Fibroblast of lung (primary cell): ENCODE data around the gene MBTPS2. TPM values are rescaled to one million over a fixed set of nuclear protein-coding genes. Genes with fewer than 3 reads are reported as not detected.

Source experiments
- DNase-seq, 2 donors: peaks; one replicate each; pipeline versions ENCODE4 v3.0.0 to v3.0.0-alpha.2; 2010; ENCODE audit warnings: low read depth in 2 of 2
- H2AFZ ChIP-seq: 2 replicates; pipeline ENCODE4 v1.5.1; 2012; ENCODE audit warnings: low read length, control low read depth, inconsistent platforms
- H3K27ac ChIP-seq: 2 replicates; pipeline ENCODE4 v1.5.1; 2011; ENCODE audit warnings: low read length, control low read depth; ENCODE audit not compliant: insufficient read depth
- H3K27me3 ChIP-seq: 2 replicates; pipeline ENCODE4 v1.5.1; 2011; ENCODE audit warnings: mild to moderate bottlenecking, low read length; ENCODE audit not compliant: control insufficient read depth, insufficient read depth
- H3K36me3 ChIP-seq: 2 replicates; pipeline ENCODE4 v1.5.1; 2011; ENCODE audit warnings: low read length; ENCODE audit not compliant: control insufficient read depth, insufficient read depth
- H3K4me1 ChIP-seq: 2 replicates; pipeline ENCODE4 v1.5.1; 2011; ENCODE audit warnings: low read length; ENCODE audit not compliant: control insufficient read depth, insufficient read depth; ENCODE audit errors: extremely low read depth
- H3K4me2 ChIP-seq: 2 replicates; pipeline ENCODE4 v1.5.1; 2011; ENCODE audit warnings: low read length, control low read depth; ENCODE audit not compliant: insufficient read depth; ENCODE audit errors: extremely low read depth
- H3K4me3 ChIP-seq, 4 experiments: fragments of 200-600 bp in 1 of 4; sonication (generic) in 1 of 4; replicated peaks in 1 of 4; 2 replicates each; pipeline ENCODE4 v1.5.1; 2011 to 2016; ENCODE audit warnings: low read length in 4 of 4, low read depth in 3 of 4, mild to moderate bottlenecking in 3 of 4, control low read depth in 2 of 4, inconsistent platforms in 1 of 4, mixed read lengths in 1 of 4; ENCODE audit not compliant: insufficient read depth in 1 of 4; ENCODE audit errors: control extremely low read depth in 1 of 4
- H3K79me2 ChIP-seq: 2 replicates; pipeline ENCODE4 v1.5.1; 2012; ENCODE audit warnings: mild to moderate bottlenecking, low read length, inconsistent platforms; ENCODE audit not compliant: control insufficient read depth, insufficient read depth
- H3K9ac ChIP-seq: 2 replicates; pipeline ENCODE4 v1.5.1; 2011; ENCODE audit warnings: mild to moderate bottlenecking, low read length, control low read depth; ENCODE audit not compliant: insufficient read depth
- H3K9me3 ChIP-seq: 2 replicates; pipeline ENCODE4 v1.5.1; 2012; ENCODE audit warnings: low read depth, low read length; ENCODE audit not compliant: control insufficient read depth, insufficient read depth
- H4K20me1 ChIP-seq: 2 replicates; pipeline ENCODE4 v1.5.1; 2011; ENCODE audit warnings: low read length; ENCODE audit not compliant: control insufficient read depth, insufficient read depth; ENCODE audit errors: extremely low read depth
- CTCF ChIP-seq, 2 donors: IDR thresholded peaks in 1 of 2; conservative IDR thresholded peaks in 1 of 2; 1 replicate in 1 of 2; 2 replicates in 1 of 2; pipeline ENCODE4 v1.5.1; 2011 to 2012; ENCODE audit warnings: low read length in 2 of 2, control low read depth in 1 of 2, inconsistent platforms in 1 of 2, low read depth in 1 of 2, mild to moderate bottlenecking in 1 of 2
- EZH2 ChIP-seq: IDR thresholded peaks from 2 replicates; pipeline ENCODE4 v1.5.1; 2012; ENCODE audit warnings: low read length, control low read depth, mild to moderate bottlenecking; ENCODE audit errors: missing control alignments
- polyA plus RNA-seq, 2 donors: library from polyadenylated mRNA; depleted of rRNA in 1 of 2; stranded (reverse) in 1 of 2; unstranded in 1 of 2; fragments of >200 nt; gene quantifications; 2 replicates each; pipeline ENCODE4 v1.2.1, GENCODE V29; 2011 to 2012; ENCODE audit warnings: missing spikeins in 1 of 2
- total RNA-seq: library from RNA; depleted of rRNA; stranded (reverse); fragments of >200 nt; gene quantifications from 2 replicates; pipeline ENCODE4 v1.2.1, GENCODE V29; 2014

The MBTPS2 gene
- total and polyA plus RNA-seq, 2 donors (not counting 1 experiment from before 2014, with no cell fraction given), result 13.0 to 31.9 TPM

GRCh38 chrX:21907260-21907659 is 67.8 kb downstream of the MBTPS2 start:
- no peak overlapping the region for H3K27ac ChIP-seq
- H3K4me2 ChIP-seq, result no peak overlapping the region
- no peaks in the 10 kb centered on the region for H3K79me2 ChIP-seq
- no peaks in the 10 kb centered on the region for H3K4me1 ChIP-seq
- H2AFZ ChIP-seq, result no peak overlapping the region
- H3K27me3 ChIP-seq, result no peaks in the 10 kb centered on the region
- H3K9me3 ChIP-seq, result no peaks in the 10 kb centered on the region
- peak; percentile 36 to 71 for DNase-seq
- no peak overlapping the region for H3K4me3 ChIP-seq
- no peaks in the 10 kb centered on the region for H3K36me3 ChIP-seq
- no peak overlapping the region for H3K9ac ChIP-seq
- no peak for TF ChIP-seq CTCF (conservative IDR thresholded peaks at IDR 0.05 in 1 of 2, IDR thresholded peaks at IDR 0.05 in 1 of 2; ENCODE audit: low read depth in 1 of 2, low read length in 2 of 2)
- no peak for TF ChIP-seq EZH2
- H4K20me1 ChIP-seq, result no peaks in the 10 kb centered on the region

GRCh38 chrX:21911481-21911880 is 72.1 kb downstream of the MBTPS2 start:
- H3K9me3 ChIP-seq, result no peaks in the 10 kb centered on the region
- H3K36me3 ChIP-seq, result no peaks in the 10 kb centered on the region
- H3K27ac ChIP-seq, result no peak overlapping the region
- H3K27me3 ChIP-seq, result no peaks in the 10 kb centered on the region
- no peaks in the 10 kb centered on the region for H3K79me2 ChIP-seq
- no peaks in the 10 kb centered on the region for H3K4me1 ChIP-seq
- no peaks in the 10 kb centered on the region for H4K20me1 ChIP-seq
- no peak overlapping the region for H3K9ac ChIP-seq
- H3K4me3 ChIP-seq, result no peak overlapping the region
- no peak overlapping the region for H2AFZ ChIP-seq
- no peak for DNase-seq
- no peak for TF ChIP-seq CTCF (conservative IDR thresholded peaks at IDR 0.05 in 1 of 2, IDR thresholded peaks at IDR 0.05 in 1 of 2; ENCODE audit: low read depth in 1 of 2, low read length in 2 of 2)
- TF ChIP-seq EZH2, result no peak
- H3K4me2 ChIP-seq, result no peak overlapping the region

- no peak overlapping the region for H2AFZ ChIP-seq
- H3K36me3 ChIP-seq, result no peaks in the 10 kb centered on the region
- H3K27ac ChIP-seq, result no peak overlapping the region
- no peak overlapping the region for H3K4me2 ChIP-seq
- no peak overlapping the region for H3K4me3 ChIP-seq
- no peaks in the 10 kb centered on the region for H3K4me1 ChIP-seq
- H3K9me3 ChIP-seq, result no peaks in the 10 kb centered on the region
- no peak for DNase-seq
- no peak for TF ChIP-seq CTCF (conservative IDR thresholded peaks at IDR 0.05 in 1 of 2, IDR thresholded peaks at IDR 0.05 in 1 of 2; ENCODE audit: low read depth in 1 of 2, low read length in 2 of 2)
- no peak for TF ChIP-seq EZH2
- no peaks in the 10 kb centered on the region for H3K27me3 ChIP-seq
- no peak overlapping the region for H3K9ac ChIP-seq
- no peaks in the 10 kb centered on the region for H4K20me1 ChIP-seq
- no peaks in the 10 kb centered on the region for H3K79me2 ChIP-seq
Observed at GRCh38 chrX:21912220-21912619, 72.8 kb downstream of the MBTPS2 start.
